Measurements from ENCODE around the gene CHKA.
"Not testable (repeated sequence)": the region's sequence is repeated elsewhere in the genome, so short reads cannot be mapped to it uniquely, and the experiment has no call there.

Gene CHKA

DNA sequence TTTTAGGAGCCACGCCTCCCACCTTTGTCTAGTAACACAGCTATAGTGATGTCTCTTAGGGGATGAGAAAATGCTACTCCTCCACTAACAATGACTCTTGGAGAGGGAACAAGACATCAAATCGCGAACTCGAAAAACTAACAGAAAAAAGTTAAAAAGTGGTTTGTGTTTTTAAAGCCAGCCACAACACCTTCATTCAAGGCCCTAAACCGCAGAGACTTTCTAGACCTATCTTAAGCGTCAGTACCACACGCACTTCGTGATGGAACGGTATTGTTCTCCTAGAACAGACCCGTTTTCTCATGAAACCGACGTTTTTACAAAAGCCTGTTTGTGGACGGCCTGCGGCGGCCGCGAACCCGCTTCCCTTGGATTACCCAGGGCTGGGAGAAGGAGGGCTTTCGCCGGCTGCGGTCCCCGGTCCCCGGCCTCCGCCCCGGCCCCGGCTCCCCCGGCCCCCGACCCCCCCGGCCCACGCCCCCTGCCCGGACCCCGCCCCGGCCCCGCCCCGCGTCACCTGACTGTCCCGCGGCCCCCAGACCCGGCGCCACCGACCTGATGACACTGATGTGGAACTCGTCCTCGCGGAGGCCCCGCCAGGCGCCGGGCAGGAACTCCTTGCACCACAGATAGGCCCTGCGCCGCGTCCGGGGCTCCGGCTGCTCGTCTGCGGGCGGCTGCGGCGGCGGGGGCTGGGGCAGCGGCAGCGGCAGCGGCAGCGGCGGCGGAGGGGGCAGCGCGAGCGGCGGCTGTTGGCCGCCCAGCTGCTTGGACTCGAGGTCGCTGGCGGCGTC lies 718 bp downstream of the CHKA start:
- intact Hi-C loops (cut with DNase I), result loop anchor here (2.0 kb wide), 2 partner anchors 90 to 92 kb away; partner anchors contain the start of genes KMT5B and NDUFS8
- peak in 41 of 42 donors; percentile 30 to 84 (median 62) for DNase-seq

GRCh38 chr11:68118706-68119448 lies 2.3 kb downstream of the CHKA start:
- intact Hi-C loops (cut with DNase I), result no loop called here
- peak in 3 of 42 donors; percentile 28 to 71 (median 36) for DNase-seq

DNA sequence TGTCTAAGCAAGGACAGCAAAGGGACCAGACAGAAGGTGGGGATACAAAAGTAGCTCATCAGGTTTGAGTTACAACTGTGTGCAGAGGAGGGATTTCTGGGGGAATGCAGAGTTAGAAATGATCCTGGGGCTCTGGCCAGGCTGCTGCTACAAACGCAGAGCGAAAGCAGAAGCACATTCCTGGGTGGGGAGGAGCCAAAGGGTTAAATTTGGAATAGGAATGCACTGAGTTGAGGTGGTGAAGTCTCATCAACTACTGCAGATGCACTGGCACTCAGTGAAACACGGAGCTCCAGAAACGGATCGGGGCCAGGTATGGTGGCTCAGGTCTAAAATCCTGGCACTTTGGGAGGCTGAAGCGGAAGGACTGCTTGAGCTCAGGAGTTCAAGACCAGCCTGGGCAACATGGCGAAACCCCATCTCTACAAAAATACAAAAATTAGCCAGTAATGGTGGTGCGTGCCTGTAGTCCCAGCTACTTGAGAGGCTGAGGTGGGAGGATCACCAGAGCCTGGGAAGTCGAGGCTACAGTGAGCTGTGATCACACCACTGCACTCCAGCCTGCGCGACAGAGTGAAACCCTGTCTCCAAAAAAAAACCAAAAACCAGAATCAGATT lies 3.2 kb downstream of the CHKA start:
- intact Hi-C loops (cut with DNase I), result no loop called here
- peak in 1 of 42 donors; percentile 28 for DNase-seq

DNA sequence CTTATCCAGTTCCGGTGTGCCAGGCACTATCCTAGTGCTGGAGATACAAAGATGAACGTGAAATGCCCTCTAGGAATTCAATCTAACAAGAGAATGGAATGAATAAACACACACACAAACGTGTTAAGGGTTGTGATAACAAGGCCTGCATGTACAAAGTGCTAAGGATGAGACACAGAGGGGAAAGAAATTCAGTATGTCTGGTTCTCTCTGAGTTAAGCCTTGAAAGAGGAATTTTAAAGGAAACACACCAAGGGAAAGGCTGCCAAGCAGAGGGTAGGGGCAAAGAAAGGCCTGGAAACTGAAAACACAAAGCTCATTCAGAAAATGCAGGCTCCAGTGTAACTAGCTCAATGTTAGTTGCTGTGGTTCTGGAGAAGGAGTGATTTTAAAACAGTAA lies 4.2 kb downstream of the CHKA start:
- DNase-seq, result peak in 7 of 42 donors; percentile 16 to 64 (median 36)
- intact Hi-C loops (cut with DNase I), result no loop called here

DNA sequence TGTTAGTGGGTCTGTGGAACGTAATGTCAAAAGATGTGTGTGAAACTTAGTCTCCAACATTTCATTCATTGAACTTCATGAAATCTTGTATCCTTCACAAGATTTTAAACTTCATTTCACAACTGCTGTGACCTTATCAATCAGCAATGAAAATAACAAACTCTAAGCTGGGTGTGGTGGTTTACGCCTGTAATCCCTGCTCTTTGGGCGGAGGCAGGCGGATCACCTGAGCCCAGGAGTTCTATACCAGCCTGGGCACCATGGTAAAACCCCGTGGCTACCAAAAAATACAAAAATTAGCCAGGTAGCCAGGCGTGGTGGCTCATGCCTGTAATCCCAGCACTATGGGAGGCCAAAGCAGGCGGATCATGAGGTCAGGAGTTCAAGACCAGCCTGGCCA lies 5.1 kb downstream of the CHKA start:
- intact Hi-C loops (cut with DNase I), result no loop called here

GRCh38 chr11:68115285-68115684 lies 5.9 kb downstream of the CHKA start:
- intact Hi-C loops (cut with DNase I), result no loop called here
- peak in 1 of 42 donors; percentile 33 for DNase-seq

More for the DNA sequence above, 5.1 kb downstream of the CHKA start:
- peak in 1 of 42 donors; percentile 13 for DNase-seq

- intact Hi-C loops (cut with DNase I), result no loop called here
Measured at GRCh38 chr11:68113986-68114385, 7.2 kb downstream of the CHKA start.

DNA sequence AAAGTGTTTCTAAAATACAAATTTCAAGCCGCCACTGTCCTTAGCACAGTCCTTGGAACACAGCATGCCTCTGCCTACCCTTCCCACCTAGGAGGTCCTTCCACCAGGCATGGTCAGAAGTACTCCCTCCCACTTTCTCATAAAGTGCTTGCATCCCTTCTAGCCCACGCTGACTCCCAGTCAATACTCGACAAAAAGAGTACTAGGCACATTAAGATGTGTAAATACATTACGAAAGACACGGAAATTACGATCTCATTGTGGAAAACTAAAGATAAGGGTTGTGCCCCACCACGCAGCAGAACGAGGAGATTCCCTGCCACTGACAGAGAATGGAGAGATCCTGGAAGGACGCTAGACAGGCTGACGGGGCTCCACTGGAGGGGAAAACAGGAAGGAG lies 13.5 kb downstream of the CHKA start:
- intact Hi-C loops (cut with DNase I), result no loop called here
- no peak for DNase-seq

More at GRCh38 chr11:68113986-68114385, 7.2 kb downstream of the CHKA start:
- no peak for DNase-seq

DNA sequence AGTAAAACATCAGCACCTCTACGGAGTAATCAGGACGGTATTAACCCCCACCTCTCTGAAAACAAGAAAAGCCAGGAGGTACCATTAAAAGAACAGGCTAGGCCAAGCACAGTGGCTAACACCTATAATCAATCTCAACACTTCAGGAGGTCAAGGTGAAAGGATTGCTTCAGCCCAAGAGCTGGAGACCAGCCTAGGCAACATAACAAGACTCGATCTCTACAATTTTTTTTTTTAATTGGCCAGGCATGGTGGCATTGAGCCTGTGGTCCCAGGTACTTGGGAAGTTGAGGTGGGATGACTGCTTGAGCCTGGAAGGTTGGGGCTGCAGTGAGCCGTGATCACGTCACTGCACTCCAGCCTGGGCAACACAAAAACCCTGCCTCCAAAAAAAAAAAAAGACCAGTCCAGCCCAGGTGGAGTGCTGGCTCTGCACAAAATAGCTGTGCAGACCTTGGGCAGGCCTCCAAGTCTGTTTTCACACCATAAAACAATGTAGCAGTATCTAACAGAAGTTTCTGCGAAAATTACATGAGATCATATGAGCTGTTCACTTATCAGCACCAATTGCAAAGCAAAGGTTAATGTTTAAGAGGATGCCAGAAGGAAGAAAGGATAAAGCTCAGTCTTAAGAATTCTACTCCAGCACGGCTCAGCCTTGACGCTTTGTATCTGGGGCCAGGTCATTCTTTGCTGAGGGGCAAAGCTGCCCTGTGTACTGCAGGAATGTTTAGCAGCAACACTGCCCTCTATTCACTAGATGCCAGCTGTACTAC lies 14.8 kb downstream of the CHKA start:
- DNase-seq, result peak in 3 of 42 donors; percentile 19 to 54 (median 37)
- intact Hi-C loops (cut with DNase I), result no loop called here

DNA sequence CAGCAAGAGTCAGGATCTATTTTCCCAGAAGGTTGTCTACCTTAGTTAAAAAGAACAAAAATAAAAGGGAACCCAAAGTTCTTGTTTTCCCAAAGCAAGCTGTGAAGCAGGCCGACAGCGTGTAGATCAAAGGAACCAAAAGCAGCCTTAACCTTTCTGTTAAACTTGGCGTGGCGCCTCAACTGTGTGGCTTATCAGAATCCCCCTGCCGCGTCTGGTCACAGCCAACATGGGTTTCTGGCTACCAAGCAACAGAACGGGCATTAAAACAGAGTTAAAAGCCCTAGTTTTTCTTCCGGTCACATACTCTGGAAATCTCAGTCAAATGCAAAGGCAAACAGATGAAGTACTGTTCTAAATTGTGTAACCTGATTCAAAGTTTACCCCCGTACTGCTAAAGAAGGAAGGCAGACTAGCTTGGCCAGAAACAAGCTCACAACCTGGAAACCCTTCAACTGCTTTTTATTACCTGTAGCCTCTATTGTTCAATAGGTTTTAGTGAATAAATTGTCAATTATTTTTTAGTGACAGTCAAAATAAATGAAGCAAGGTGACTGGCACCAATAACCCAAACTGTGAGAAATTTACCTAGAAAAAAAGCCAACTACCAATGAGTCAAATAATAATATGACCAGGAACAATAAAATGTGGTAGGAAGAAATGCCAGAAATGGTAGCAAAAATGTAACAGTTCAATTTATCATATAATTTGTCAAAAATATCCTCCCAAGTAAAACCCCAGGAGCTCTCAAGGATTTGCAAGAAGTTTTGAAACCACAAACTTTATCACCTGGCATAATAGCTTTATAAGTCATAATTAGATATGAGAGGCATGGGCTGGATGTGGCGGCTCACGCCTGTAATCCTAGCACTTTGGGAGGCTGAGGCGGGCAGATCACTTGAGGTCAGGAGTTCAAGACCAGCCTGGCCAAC lies 21.4 kb downstream of the CHKA start:
- intact Hi-C loops (cut with DNase I), result no loop called here
- DNase-seq, result peak in 3 of 42 donors; percentile 34 to 59 (median 45)

DNA sequence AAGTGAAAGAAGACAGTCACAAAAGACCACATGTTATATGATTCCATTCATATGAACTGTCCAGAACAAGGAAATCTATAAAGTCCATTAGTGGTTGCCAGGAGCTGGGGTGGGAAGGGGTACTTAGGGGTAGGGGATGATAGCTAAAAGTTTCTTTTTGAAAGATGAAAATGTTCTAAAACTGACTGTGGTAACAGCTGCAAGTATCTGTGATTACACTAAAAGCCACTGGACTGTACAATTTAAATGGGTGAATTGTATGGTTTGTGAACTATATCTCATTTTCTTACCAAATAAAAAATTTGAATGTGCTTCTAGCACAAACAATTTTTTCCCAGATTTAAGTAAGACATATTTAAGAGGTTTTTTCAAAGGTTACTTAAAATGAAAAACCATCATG lies 22.1 kb downstream of the CHKA start:
- peak in 1 of 42 donors; percentile 9 for DNase-seq
- intact Hi-C loops (cut with DNase I), result no loop called here

DNA sequence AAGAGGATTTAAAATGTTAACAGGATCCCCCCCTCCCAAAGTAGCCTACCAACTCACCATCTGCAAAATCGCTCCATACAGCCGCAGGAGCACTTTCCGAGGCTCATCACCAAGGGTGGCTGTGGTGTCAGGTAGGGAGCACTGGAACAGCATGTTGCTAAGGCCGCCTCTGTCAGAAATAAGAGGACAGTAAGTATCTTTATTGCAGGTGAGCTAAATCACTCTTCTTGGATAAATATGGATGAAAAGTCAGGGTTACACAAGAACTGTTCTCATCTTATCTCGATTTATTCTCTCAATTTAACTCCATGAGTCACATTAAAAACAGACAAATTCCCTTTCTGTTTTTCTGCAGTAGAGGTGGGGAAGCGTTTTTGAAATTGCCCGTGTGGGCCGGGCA lies 24.2 kb downstream of the CHKA start:
- DNase-seq, result peak in 1 of 42 donors; percentile 40
- intact Hi-C loops (cut with DNase I), result no loop called here

GRCh38 chr11:68093565-68093964 lies 27.6 kb downstream of the CHKA start:
- intact Hi-C loops (cut with DNase I), result no loop called here
- peak in 1 of 42 donors; percentile 35 for DNase-seq

GRCh38 chr11:68092946-68093345 lies 28.2 kb downstream of the CHKA start:
- peak in 1 of 42 donors; percentile 28 for DNase-seq
- intact Hi-C loops (cut with DNase I), result not testable (repeated sequence)

- intact Hi-C loops (cut with DNase I), result no loop called here
- peak in 1 of 42 donors; percentile 35 for DNase-seq
Measured at GRCh38 chr11:68092411-68092810, 28.8 kb downstream of the CHKA start.

DNA sequence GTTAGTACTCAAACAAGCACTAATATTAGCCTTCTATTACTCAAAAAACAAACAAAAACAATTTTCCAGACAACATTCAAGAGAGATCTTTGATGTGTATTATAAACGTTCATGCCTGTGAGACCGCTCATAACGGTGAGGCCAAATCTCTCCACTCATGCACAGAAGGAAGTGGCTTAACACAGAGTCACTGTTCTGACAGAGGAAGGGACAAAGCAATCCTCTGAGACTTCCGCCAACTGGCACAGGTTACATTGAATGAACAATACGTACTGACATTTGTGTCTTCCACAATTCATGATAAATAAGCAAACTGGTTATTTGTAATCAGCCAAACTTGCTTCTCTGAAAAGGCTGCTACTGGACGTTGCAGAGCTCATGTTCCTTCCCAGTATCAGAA lies 30.5 kb downstream of the CHKA start:
- peak in 34 of 42 donors; percentile 33 to 89 (median 66) for DNase-seq
- intact Hi-C loops (cut with DNase I), result no loop called here

DNA sequence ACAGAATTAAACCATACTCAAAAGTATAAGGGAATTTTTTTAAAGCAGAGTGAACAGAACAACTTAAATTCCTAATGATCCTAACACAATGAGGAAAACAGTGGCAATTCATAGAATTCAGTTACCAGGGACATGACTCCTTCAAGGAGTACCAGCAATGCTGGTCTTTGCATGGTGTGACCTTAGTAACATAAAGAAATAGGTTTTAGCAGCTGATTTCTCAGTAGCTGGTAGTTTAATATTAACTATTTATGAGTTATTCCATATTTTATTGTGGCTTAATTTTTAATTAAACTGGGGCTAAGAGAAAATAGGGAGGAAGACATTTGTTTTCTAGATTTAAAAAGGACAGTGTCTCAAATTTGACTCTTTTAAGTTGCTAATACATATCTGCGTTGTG lies 30.9 kb downstream of the CHKA start:
- intact Hi-C loops (cut with DNase I), result no loop called here

GRCh38 chr11:68089679-68090078 lies 31.5 kb downstream of the CHKA start:
- DNase-seq, result peak in 1 of 42 donors; percentile 33
- intact Hi-C loops (cut with DNase I), result no loop called here

More for the DNA sequence above, 30.9 kb downstream of the CHKA start:
- DNase-seq, result peak in 1 of 42 donors; percentile 5
